GM18951 (cell line): ENCODE results near the gene B2M.
"Not testable (repeated sequence)": the region's sequence is repeated elsewhere in the genome, so short reads cannot be mapped to it uniquely, and the experiment has no call there.

ENCODE experiments used
- POLR2A ChIP-seq: IDR thresholded peaks from 4 replicates; pipeline ENCODE4 v1.6.1; 2011; ENCODE audit warnings: mild to moderate bottlenecking; ENCODE audit not compliant: insufficient read length, insufficient read depth; ENCODE audit errors: extremely low read depth
- in situ Hi-C: fragments of 300-500 bp; cut with MboI; formaldehyde crosslinking; loops from one replicate; pipeline ENCODE4 v1.12.0; 2022; ENCODE audit warnings: low sequenced_read_pairs, mixed read lengths, inconsistent platforms; ENCODE audit not compliant: unreplicated experiment

Gene B2M

GRCh38 chr15:44736181-44736765 lies 25.0 kb downstream of the B2M start, which contains the start of gene TRIM69:
TSS of gene TRIM69 (plus strand) at chr15:44736528. CDS start at chr15:44736705, 177 bp downstream.
- in situ Hi-C loops = loop anchor here (10.0 kb wide), 1 partner anchor 141 kb away; no protein-coding TSS in a partner anchor

GRCh38 chr15:44738340-44738984 lies 27.1 kb downstream of the B2M start:
- in situ Hi-C loops = loop anchor here (10.0 kb wide), 1 partner anchor 144 kb away; no protein-coding TSS in a partner anchor
- no peak for TF ChIP-seq POLR2A

More at GRCh38 chr15:44736181-44736765, 25.0 kb downstream of the B2M start, which contains the start of gene TRIM69:
- TF ChIP-seq POLR2A = peak; percentile 45

- in situ Hi-C loops = loop anchor here (10.0 kb wide), 1 partner anchor 145 kb away; no protein-coding TSS in a partner anchor
Measured at GRCh38 chr15:44739222-44739847, 28.0 kb downstream of the B2M start.

GRCh38 chr15:44743454-44743853 lies 32.1 kb downstream of the B2M start:
- in situ Hi-C loops = not testable (repeated sequence)

- no peak for TF ChIP-seq POLR2A
- in situ Hi-C loops = no loop called here
Measured at GRCh38 chr15:44753345-44753744, 42.0 kb downstream of the B2M start.

- in situ Hi-C loops = no loop called here
- TF ChIP-seq POLR2A = no peak
Measured at GRCh38 chr15:44763187-44763586, 51.9 kb downstream of the B2M start.

GRCh38 chr15:44763848-44764247 lies 52.5 kb downstream of the B2M start:
- in situ Hi-C loops = no loop called here
- TF ChIP-seq POLR2A = no peak

GRCh38 chr15:44765036-44765435 lies 53.7 kb downstream of the B2M start:
- in situ Hi-C loops = no loop called here
- no peak for TF ChIP-seq POLR2A
